Stimulated activated naive B cell treated with anti-CD40 and anti-IgM and Interleukin-4, amounts not matched to agents 10 μg/mL and 1 μg/mL and 100 μg/mL, for 72 hours (primary cell): ENCODE measurements around the gene ZNF784.
"Not testable (repeated sequence)": the region's sequence is repeated elsewhere in the genome, so short reads cannot be mapped to it uniquely, and the experiment has no call there.

Experiments
- ATAC-seq, 2 donors: fragments of 150-1000 bp; cut with Tn5 transposase; replicated peaks; 2 replicates each; pipeline ENCODE4 v1.10.0; 2021; ENCODE audit warnings: moderate library complexity in 1 of 2
- DNase-seq: peaks from one replicate; pipeline ENCODE4 v3.0.0; 2021
- H3K27ac Mint-ChIP-seq: one replicate; pipeline ENCODE4 v1.8.0; 2022; ENCODE audit warnings: mild to moderate bottlenecking, mixed read lengths
- H3K27me3 Mint-ChIP-seq, 2 donors: one replicate each; pipeline ENCODE4 v1.8.0; 2022; ENCODE audit warnings: mixed read lengths in 2 of 2
- H3K36me3 Mint-ChIP-seq, 2 donors: one replicate each; pipeline ENCODE4 v1.8.0; 2022; ENCODE audit warnings: mixed read lengths in 2 of 2, mild to moderate bottlenecking in 1 of 2
- H3K4me1 Mint-ChIP-seq, 2 donors: one replicate each; pipeline ENCODE4 v1.8.0; 2022; ENCODE audit warnings: mixed read lengths in 2 of 2, mild to moderate bottlenecking in 1 of 2
- H3K4me3 Mint-ChIP-seq, 2 donors: one replicate each; pipeline ENCODE4 v1.8.0; 2022; ENCODE audit warnings: mild to moderate bottlenecking in 2 of 2, mixed read lengths in 2 of 2, moderate library complexity in 1 of 2
- H3K9me3 Mint-ChIP-seq, 2 donors: one replicate each; pipeline ENCODE4 v1.8.0; 2022; ENCODE audit warnings: mixed read lengths in 2 of 2, mild to moderate bottlenecking in 1 of 2

The ZNF784 gene

DNA sequence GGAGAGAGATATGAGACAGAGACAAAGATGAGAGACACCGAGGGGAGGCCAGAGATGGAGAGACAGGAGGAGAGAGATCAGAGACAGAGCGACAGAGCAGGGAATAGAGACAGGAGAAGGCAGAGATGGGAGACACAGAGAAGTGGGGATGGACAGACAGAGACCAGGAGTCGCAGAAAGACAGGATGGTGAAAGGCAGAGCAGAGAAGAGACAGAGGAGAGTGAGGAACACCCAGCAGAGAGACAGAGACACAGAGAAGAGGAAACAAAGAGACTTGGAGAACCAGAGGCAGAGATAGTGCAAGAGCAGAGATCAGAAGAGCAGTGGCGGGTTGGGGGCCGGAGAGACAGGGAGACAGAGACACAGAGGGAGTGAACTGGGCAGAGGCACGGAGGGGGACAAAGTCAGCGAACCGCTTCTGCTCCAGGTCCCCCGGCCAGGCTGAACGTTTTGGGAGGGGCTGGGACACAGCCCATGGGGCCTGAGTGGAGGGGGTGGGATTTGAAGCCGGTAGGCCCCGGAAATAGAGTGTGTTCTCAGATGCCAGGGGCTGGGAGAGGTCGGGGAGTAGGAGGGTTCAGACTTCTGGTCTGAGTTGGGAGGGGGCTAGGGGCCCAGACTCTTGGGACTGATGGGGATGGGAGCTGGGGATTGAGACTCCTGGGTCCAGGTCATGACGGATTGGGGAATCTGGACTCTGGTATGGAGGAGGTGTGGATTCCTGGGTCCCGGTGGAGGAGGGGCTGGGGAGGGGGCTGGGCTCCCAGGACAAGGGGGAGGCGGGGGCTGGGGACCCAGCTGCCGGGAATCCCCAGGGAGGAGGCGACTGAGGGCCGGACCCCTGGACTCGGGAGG is 44.4 kb downstream of the ZNF784 start:
- Mint-ChIP-seq H3K4me3 (peak overlapping the region; percentile 86 to 88), H3K9me3 (peaks cover 2 to 4% of the 10 kb centered on the region in 2 donors), H3K27ac (peak overlapping the region; percentile 90), H3K27me3 (no peaks in the 10 kb centered on the region), H3K4me1 (peaks cover 18 to 22% of the 10 kb centered on the region in 2 donors), H3K36me3 (peaks cover 23 to 27% of the 10 kb centered on the region in 2 donors)
- ATAC-seq, result peak; percentile 29 to 44
- no peak for DNase-seq

DNA sequence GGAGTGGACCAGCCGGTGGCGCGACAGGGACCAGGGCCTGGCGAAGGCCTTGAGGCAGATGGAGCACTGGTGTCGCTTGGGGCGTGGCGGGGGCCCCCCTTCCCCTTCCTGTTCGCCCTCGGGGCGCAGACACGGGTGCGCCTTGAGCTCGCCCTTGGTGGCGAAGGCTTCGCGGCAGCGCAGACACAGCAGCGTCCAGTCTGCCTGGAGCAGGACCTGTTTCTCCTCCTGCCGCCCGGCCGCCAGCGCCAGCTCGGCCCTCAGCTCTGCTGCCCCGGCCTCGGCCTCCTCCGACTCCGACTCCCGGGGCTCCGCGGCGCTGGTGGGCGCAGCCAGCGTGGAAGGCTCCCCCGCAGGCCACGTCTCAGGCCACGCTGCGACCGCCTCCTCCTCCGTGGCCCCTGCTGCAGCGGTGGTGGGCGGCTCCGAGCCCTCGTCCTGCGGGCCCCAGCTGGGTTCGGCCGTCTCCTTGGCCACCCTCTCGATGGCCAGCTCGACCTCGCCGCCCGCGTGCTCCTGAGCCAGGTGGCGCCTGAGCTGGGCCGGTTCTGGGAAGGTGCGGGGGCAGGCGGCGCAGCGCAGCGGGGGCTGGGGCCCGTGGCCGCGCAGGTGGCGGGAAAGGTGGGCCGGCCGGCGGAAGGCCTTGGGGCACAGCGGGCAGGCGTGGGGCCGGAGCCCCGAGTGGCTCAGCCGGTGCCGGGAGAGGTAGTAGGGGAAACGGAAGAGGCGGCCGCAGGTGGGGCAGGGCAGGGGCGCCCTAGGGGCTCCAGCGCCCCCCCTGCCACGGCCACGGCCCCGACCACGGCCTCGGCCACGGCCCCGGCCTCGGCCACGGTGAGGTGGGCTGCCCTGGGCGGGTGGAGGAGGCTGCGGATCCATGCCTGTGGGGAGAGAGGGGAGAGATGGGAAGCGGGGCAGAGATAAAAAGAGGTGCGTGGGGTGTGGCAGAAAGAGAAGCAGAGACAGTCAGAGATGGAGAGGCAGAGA is 45.3 kb downstream of the ZNF784 start:
- ATAC-seq (no peak), DNase-seq (no peak)
- no peaks in the 10 kb centered on the region for H3K27me3 Mint-ChIP-seq
- peak overlapping the region; percentile 90 for H3K27ac Mint-ChIP-seq
- H3K4me3 Mint-ChIP-seq, result peak overlapping the region; percentile 86 to 88
- peaks cover 23 to 27% of the 10 kb centered on the region in 2 donors for H3K36me3 Mint-ChIP-seq
- H3K9me3 Mint-ChIP-seq, result peaks cover 2 to 4% of the 10 kb centered on the region in 2 donors
- H3K4me1 Mint-ChIP-seq, result peaks cover 18 to 22% of the 10 kb centered on the region in 2 donors

DNA sequence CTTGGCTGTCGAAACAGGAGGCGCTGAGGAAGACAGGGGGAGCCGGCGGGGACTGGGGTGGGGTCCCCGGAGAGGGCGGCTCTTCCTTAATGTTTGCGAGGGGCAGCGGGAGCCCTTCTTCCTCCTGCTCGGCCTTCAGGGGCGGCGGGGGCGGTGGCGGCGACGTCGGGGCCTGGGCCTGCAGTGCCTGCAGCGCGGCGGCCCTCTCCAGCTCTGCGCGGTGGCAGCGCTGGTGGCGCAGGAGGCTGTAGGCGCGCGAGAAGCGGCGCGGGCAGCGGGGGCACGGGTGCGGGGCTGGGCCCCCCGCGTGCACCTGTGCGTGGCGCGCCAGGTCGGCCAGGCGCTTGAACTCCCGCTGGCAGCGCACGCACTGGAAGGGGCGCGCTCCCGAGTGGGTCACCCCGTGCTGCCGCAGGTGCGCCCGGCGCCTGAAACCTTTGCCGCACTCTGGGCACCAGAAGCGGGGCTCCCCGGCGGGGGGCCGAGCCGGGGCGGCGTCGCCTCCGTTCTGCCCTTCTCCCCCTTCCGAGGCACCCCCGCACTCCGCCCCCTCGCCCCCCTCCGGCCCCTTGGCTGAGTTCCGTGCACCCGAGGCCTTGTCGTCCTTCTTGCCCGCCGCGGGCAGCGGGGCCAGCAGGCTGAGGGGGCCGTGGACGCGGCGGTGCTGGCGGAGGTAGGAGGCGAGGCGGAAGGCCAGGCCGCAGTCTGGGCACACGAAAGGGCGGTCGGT is 46.2 kb downstream of the ZNF784 start:
- Mint-ChIP-seq H3K9me3 (peaks cover 2 to 4% of the 10 kb centered on the region in 2 donors), H3K36me3 (peaks cover 23 to 27% of the 10 kb centered on the region in 2 donors), H3K4me1 (peaks cover 18 to 22% of the 10 kb centered on the region in 2 donors), H3K4me3 (no peak overlapping the region), H3K27ac (no peak overlapping the region), H3K27me3 (no peaks in the 10 kb centered on the region)
- no peak for ATAC-seq
- DNase-seq, result no peak

DNA sequence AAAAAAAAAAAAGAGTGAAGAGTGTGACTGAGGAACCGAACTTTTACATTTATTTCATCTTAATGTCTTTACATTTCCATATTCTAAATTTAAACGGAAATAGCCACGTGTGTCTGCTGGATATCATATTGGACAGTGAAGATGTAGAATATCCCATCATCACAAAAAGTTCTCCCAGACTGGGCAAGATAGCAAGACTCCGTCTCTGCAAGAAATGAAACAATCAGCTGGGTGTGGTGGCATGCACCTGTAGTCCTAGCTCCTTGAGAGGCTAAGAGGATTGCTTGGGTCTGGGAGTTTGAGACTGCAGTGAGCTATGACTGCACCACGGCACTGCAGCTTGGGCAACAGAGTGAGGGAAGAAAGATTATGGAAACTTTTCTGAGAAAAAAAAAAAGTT is 47.6 kb downstream of the ZNF784 start:
- H3K27me3 Mint-ChIP-seq, result no peaks in the 10 kb centered on the region
- DNase-seq (no peak), ATAC-seq (no peak)
- H3K4me3 Mint-ChIP-seq, result no peak overlapping the region
- H3K36me3 Mint-ChIP-seq, result peaks cover 23 to 27% of the 10 kb centered on the region in 2 donors
- peaks cover 15 to 17% of the 10 kb centered on the region in 2 donors for H3K4me1 Mint-ChIP-seq
- no peak overlapping the region for H3K27ac Mint-ChIP-seq
- H3K9me3 Mint-ChIP-seq, result peaks cover 2 to 4% of the 10 kb centered on the region in 2 donors

- not testable (repeated sequence) for H3K9me3 Mint-ChIP-seq, H3K4me1 Mint-ChIP-seq, ATAC-seq, H3K27me3 Mint-ChIP-seq, DNase-seq, H3K4me3 Mint-ChIP-seq, H3K27ac Mint-ChIP-seq
- H3K36me3 Mint-ChIP-seq, result peaks cover 18 to 22% of the 10 kb centered on the region in 2 donors
Observed at GRCh38 chr19:55573929-55574328, 50.4 kb downstream of the ZNF784 start.
